Measurements from ENCODE around the gene KCNH3. TPM values are rescaled to one million over a fixed set of nuclear protein-coding genes. Genes with fewer than 3 reads are reported as not detected.
A peak's percentile ranks its signal among the peaks of the same experiment; 100 is the strongest.

The KCNH3 gene
- total and polyA plus RNA-seq, 2 donors (not counting 3 experiments of a cell fraction or from before 2014, with no cell fraction given) = 0.13 to 0.14 TPM

GRCh38 chr12:49567611-49568441 lies 29.0 kb downstream of the KCNH3 start, which contains the start of gene MCRS1:
Gene MCRS1 (minus strand): TSS chr12:49568142. CDS start chr12:49566731, 1,411 bp downstream.
- Histone ChIP-seq H4K20me1 (replicated peaks; ENCODE audit: control insufficient read depth, extremely low read depth, insufficient read depth, low read length) (no peaks in the 10 kb centered on the region), H3K4me3 (replicated peaks in 1 of 3; ENCODE audit: insufficient read depth in 1 of 3, low read depth in 1 of 3, low read length in 3 of 3) (peak within 1 kb of the TSS; percentile 64 to 86 (median 82)), H3K9me1 (replicated peaks; ENCODE audit: control insufficient read depth, extremely low read depth, insufficient read depth, low read length) (no peaks in the 10 kb centered on the region), H3K27me3 (ENCODE audit: control insufficient read depth in 2 of 2, insufficient read depth in 2 of 2, low read length in 2 of 2) (no peaks in the 10 kb centered on the region), H3K9me3 (replicated peaks; ENCODE audit: control insufficient read depth, insufficient read depth, low read length) (no peaks in the 10 kb centered on the region), H2AFZ (ENCODE audit: low read depth, low read length) (peak within 1 kb of the TSS; percentile 83), H3K4me1 (ENCODE audit: control insufficient read depth, extremely low read depth, insufficient read depth, low read length) (peaks cover 14% of the 10 kb centered on the region), H3K36me3 (ENCODE audit: control insufficient read depth in 2 of 2, extremely low read depth in 1 of 2, insufficient read depth in 2 of 2, low read length in 2 of 2) (peaks cover 4 to 21% of the 10 kb centered on the region in 2 experiments), H3K27ac (ENCODE audit: insufficient read depth, low read depth, low read length) (peak within 1 kb of the TSS; percentile 80), H3K9ac (replicated peaks; ENCODE audit: extremely low read depth, insufficient read depth, low read length) (peak within 1 kb of the TSS; percentile 87), H3K4me2 (ENCODE audit: insufficient read depth, low read length) (peak within 1 kb of the TSS; percentile 87), H3K79me2 (ENCODE audit: control insufficient read depth, insufficient read depth, low read length) (peaks cover 20% of the 10 kb centered on the region)
- DNase-seq (ENCODE audit: low read depth, low spot score) (peak; percentile 94), FAIRE-seq (peak; percentile 98)
- TSS peak; percentile 81 for BruUV-seq (replicated peaks)
- POLR2A ChIA-PET = no interaction called here
- intact Hi-C loops (cut with micrococcal nuclease) = loop anchor here (2.0 to 5.0 kb wide), 2 partner anchors 139 to 211 kb away; partner anchors contain the start of gene FMNL3
- dilution Hi-C loops (cut with MboI; ENCODE audit: extremely low pct_ligation_motif_present, low sequenced_read_pairs) = no loop called here
- TF ChIP-seq MAX (IDR thresholded peaks at IDR 0.05; ENCODE audit: insufficient read depth, insufficient read length) (peak; percentile 67), EZH2 (IDR thresholded peaks at IDR 0.05; ENCODE audit: borderline replicate concordance, low read depth, low read length, severe bottlenecking) (no peak), POLR2A (IDR thresholded peaks at IDR 0.05; ENCODE audit: low read depth, low read length) (peak; percentile 96), POLR2AphosphoS5 (IDR thresholded peaks at IDR 0.05; ENCODE audit: insufficient read depth, low read depth, low read length) (peak; percentile 94)
- CTCF ChIA-PET = interaction anchor here (0.9 to 2.0 kb wide), 9 partner anchors 10 to 236 kb away, joined by 4 to 10 read pairs (median 6); no protein-coding TSS in a partner anchor

Data from endothelial cell of umbilical vein (primary cell).